Ovary (tissue), 9 donors: ENCODE data around the gene NPDC1. TPM values are rescaled to one million over a fixed set of nuclear protein-coding genes. Genes with fewer than 3 reads are reported as not detected.

ENCODE experiments used
- DNase-seq, 5 donors: peaks; one replicate each; pipeline ENCODE4 v3.0.0-alpha.2; 2019 to 2020
- H3K27ac ChIP-seq, 2 donors: fragments of 200-600 bp; one replicate each; pipeline versions ENCODE4 v1.5.1 to v1.8.0; 2019 to 2022
- H3K27me3 ChIP-seq: fragments of 200-600 bp; one replicate; pipeline ENCODE4 v1.8.0; 2022
- H3K36me3 ChIP-seq: fragments of 200-600 bp; sonication (generic); one replicate; pipeline ENCODE4 v1.5.1; 2019
- H3K4me1 ChIP-seq: one replicate; pipeline ENCODE4 v1.8.1; 2013; ENCODE audit warnings: mild to moderate bottlenecking, moderate library complexity; ENCODE audit not compliant: insufficient read depth
- H3K4me3 ChIP-seq: fragments of 200-600 bp; sonication (generic); one replicate; pipeline ENCODE4 v1.5.1; 2017
- H3K9me3 ChIP-seq, 2 donors: fragments of 200-600 bp in 1 of 2; sonication (generic) in 1 of 2; one replicate each; pipeline versions ENCODE4 v1.5.1 to v1.8.1; 2013 to 2019; ENCODE audit warnings: mild to moderate bottlenecking in 1 of 2, moderate library complexity in 1 of 2
- CTCF ChIP-seq, 3 donors: fragments of 450-650 bp in 2 of 3; fragments of 200-600 bp in 1 of 3; IDR thresholded peaks; one replicate each; pipeline versions ENCODE4 v1.5.1 to v1.8.0; 2016 to 2022; ENCODE audit warnings: antibody characterized with exemption in 3 of 3, mild to moderate bottlenecking in 1 of 3
- EP300 ChIP-seq: sonication (generic); formaldehyde crosslinking; IDR thresholded peaks from one replicate; pipeline ENCODE4 v1.6.1; 2017; ENCODE audit warnings: antibody characterized with exemption
- POLR2A ChIP-seq: fragments of 450-650 bp; IDR thresholded peaks from one replicate; pipeline ENCODE4 v1.6.1; 2017; ENCODE audit warnings: antibody characterized with exemption, mild to moderate bottlenecking, moderate library complexity
- WGBS, 3 donors: extraction: QIAGEN DNeasy Blood & Tissue Kit in 1 of 3; methylation state at CpG; one replicate each; pipeline versions ENCODE4 v1.1.5 to v1.1.7; 2013 to 2017; 5-methylcytosine and 5-hydroxymethylcytosine counted together
- intact Hi-C, 4 donors: fragments of 100-400 bp; cut with DNase I; formaldehyde crosslinking; loops; one replicate each; pipeline versions ENCODE4 v1.11.0 to v1.15.1; 2022 to 2023
- polyA plus RNA-seq, 2 donors: library from polyadenylated mRNA; stranded (reverse); fragments of 200-250 nt in 1 of 2; fragments of 350-450 nt in 1 of 2; fragmentation: Illumina TruSeq in 1 of 2; extraction: RNeasy Lipid Tissue Mini Kit (QIAGEN cat#74804) in 1 of 2; gene quantifications; one replicate each; pipeline ENCODE4 v1.2.3, GENCODE V29; 2013 to 2014
- total RNA-seq, 7 donors: library from RNA; depleted of rRNA in 2 of 7; stranded (reverse); fragments of >200 nt in 2 of 7; fragmentation: NEBNext Ultra II Directional in 3 of 7; extraction: Animal tissue kit (Norgen Biotek cat#: 25700) in 3 of 7; gene quantifications; one replicate each; pipeline versions ENCODE4 v1.1.0 to v1.2.4, GENCODE V29; 2016 to 2023
- donor health status: DM: no; HTN: no; CAD: no; lungs with moderate emphysema.
- donor health status: DM: no; HTN: no; CAD: no.
- donor health status: Bipolar disorder and iron deficiency.
- donor health status: DM: yes; HTN: yes; CAD: no.
- donor health status: DM: no; HTN: no; CAD: no.
- donor health status: DM: yes; HTN: yes; CAD: no.

NPDC1 gene
- total and polyA plus RNA-seq, 9 donors, result 2.1 to 112 (median 49.9) TPM

DNA sequence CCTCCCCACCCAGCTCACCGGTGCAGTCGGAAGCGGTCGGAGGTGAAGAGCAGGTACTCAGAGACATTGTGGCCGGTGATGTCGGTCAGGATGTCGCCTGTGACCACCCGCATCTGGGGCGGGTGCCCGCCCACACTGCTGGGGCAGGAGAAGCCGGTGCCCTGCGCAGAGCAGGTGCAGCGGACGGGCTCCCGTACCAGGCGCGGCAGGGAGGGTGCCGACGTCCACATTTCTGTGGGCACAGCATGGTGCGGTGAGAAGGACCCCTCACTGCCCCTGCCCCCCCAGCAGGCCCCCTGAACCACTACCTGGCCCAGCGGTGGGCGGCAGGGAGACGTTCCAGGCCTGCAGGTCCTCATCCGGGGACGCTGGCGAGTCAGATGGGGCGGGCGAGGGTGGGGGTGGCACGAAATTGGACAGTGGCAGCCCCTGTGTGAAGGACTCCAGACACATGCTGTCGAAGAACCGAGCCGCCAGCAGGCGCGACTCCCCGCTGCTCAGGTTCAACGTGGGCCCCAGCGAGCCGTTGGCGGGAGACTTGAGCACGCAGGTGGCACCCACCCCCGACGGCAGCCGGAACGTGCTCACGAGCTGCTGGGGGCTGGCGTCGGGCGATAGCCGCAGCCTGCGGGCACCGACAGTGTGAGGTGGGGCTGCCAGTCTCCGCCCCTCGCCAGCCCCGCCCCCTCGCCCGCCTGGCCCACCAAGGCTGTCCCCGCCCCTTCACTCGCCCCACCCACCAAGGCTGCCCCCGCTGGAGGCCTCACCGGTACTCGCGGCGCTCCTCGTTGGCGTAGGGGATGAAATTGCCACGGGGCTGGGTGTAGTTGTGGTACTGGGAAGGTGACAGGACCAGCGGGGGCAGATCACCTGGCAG lies 33.0 kb downstream of the NPDC1 start:
- Histone ChIP-seq H3K36me3 (no peaks in the 10 kb centered on the region), H3K27me3 (no peaks in the 10 kb centered on the region), H3K9me3 (no peaks in the 10 kb centered on the region), H3K4me3 (no peak overlapping the region), H3K27ac (no peak overlapping the region), H3K4me1 (no peaks in the 10 kb centered on the region)
- intact Hi-C loops, result no loop called here
- TF ChIP-seq EP300, result no peak
- no peak for TF ChIP-seq POLR2A
- TF ChIP-seq CTCF (IDR thresholded peaks at IDR 0.05), result no peak
- 81 to 92% (median 84%) methylated on average over 46 to 67 of the region's 67 CpGs for WGBS, 3 donors
- DNase-seq, result no peak

DNA sequence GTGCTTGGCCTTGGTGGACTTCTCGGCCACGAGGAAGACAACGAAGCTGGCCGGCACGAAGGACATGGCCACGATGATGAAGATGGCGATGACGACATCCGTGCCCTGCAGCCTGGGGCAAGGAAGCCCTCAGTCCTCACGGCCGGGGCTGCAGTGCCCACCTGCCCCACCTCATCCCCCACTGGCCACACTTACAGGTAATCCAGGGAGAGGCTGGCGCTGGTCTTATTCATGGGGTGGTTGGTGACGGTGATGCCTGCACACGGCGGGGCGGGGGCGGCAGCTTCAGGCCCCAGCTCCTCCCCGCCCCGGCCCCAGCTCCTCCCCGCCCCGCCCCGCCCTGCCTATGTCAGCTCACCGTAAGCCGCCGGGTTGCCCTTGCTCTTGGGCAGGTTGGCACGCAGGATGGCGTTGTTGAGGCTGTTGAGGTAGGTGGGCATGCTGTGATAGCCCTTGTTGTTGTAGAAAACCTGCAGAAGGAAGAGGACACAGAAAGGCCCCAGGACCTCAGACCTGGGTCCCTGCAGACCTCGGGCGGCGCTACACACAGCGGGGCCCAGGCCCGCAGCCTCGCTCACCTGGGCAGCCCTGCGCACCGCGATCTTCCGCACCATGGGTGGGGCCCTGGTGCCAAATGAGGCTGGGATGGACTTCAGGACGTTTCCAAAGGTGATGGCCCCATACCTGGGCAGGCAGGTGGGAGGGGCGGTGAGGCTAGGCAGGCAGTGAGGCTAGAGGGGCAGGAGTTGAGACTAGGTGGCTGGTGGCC lies 33.9 kb downstream of the NPDC1 start:
- H3K36me3 ChIP-seq, result no peaks in the 10 kb centered on the region
- no peak for TF ChIP-seq EP300
- no peak for TF ChIP-seq CTCF (IDR thresholded peaks at IDR 0.05)
- no peak for TF ChIP-seq POLR2A
- 92 to 93% (median 93%) methylated on average over 39 of the region's 39 CpGs for WGBS, 3 donors
- intact Hi-C loops, result no loop called here
- H3K9me3 ChIP-seq, result no peaks in the 10 kb centered on the region
- no peak overlapping the region for H3K27ac ChIP-seq
- DNase-seq, result no peak
- H3K27me3 ChIP-seq, result no peaks in the 10 kb centered on the region
- H3K4me3 ChIP-seq, result no peak overlapping the region
- H3K4me1 ChIP-seq, result peaks cover 5% of the 10 kb centered on the region

DNA sequence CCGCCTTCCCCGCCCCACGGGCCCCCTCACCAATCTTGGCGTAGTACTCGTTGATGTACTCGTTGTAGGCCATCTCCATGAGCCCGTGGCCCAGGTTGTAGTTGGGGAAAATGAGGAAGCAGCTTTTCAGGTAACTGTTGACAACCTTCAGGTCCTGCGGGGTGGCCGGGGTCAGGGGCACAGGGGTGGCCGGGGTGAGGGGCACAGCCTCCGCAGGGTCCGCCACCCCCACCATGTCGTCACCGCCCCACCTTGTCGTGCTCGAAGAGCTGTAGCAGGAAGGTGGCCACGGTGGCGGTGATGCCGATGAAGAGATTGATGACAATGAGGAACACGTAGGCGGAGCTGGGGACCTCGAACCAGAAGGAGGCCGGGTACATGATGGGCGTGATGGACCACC lies 34.8 kb downstream of the NPDC1 start:
- Histone ChIP-seq H3K27me3 (no peaks in the 10 kb centered on the region), H3K4me3 (no peak overlapping the region), H3K9me3 (no peaks in the 10 kb centered on the region), H3K36me3 (no peaks in the 10 kb centered on the region), H3K27ac (no peak overlapping the region), H3K4me1 (peaks cover 14% of the 10 kb centered on the region)
- DNase-seq, result no peak
- intact Hi-C loops, result no loop called here
- WGBS, 3 donors, result 93 to 95% (median 94%) methylated on average over 24 of the region's 24 CpGs
- TF ChIP-seq CTCF (IDR thresholded peaks at IDR 0.05), result no peak
- no peak for TF ChIP-seq EP300
- no peak for TF ChIP-seq POLR2A

- Histone ChIP-seq H3K4me1 (peaks cover 16% of the 10 kb centered on the region), H3K36me3 (no peaks in the 10 kb centered on the region), H3K9me3 (no peaks in the 10 kb centered on the region), H3K4me3 (no peak overlapping the region), H3K27me3 (no peaks in the 10 kb centered on the region), H3K27ac (no peak overlapping the region)
- TF ChIP-seq POLR2A (no peak), CTCF (IDR thresholded peaks at IDR 0.05) (no peak), EP300 (no peak)
- no peak for DNase-seq
- WGBS, 3 donors, result 94 to 96% (median 96%) methylated on average over 43 to 49 of the region's 49 CpGs
- intact Hi-C loops, result no loop called here
Observed at GRCh38 chr9:137009938-137010732, 35.8 kb downstream of the NPDC1 start.
